Ascending aorta (tissue), 2 donors: Measurements from ENCODE around the gene SAFB2. TPM values are rescaled to one million over a fixed set of nuclear protein-coding genes. Genes with fewer than 3 reads are reported as not detected.
"Not testable (repeated sequence)": the region's sequence is repeated elsewhere in the genome, so short reads cannot be mapped to it uniquely, and the experiment has no call there.

Experiments used
- DNase-seq, 2 donors: peaks; one replicate each; pipeline ENCODE4 v3.0.0-alpha.2; 2019; ENCODE audit warnings: low spot score in 2 of 2
- H3K27ac ChIP-seq, 2 donors: fragments of 200-600 bp; sonication (generic); one replicate each; pipeline ENCODE4 v1.5.1; 2016 to 2017; ENCODE audit warnings: mild to moderate bottlenecking in 1 of 2
- H3K27me3 ChIP-seq: fragments of 200-600 bp; sonication (generic); one replicate; pipeline ENCODE4 v1.5.1; 2017
- H3K36me3 ChIP-seq, 2 donors: fragments of 200-600 bp; sonication (generic); one replicate each; pipeline ENCODE4 v1.5.1; 2016
- H3K4me1 ChIP-seq, 2 donors: fragments of 200-600 bp; sonication (generic); one replicate each; pipeline ENCODE4 v1.5.1; 2016 to 2017; ENCODE audit warnings: mild to moderate bottlenecking in 1 of 2
- H3K4me3 ChIP-seq, 2 donors: fragments of 200-600 bp; sonication (generic); one replicate each; pipeline ENCODE4 v1.5.1; 2016 to 2017; ENCODE audit warnings: mild to moderate bottlenecking in 1 of 2
- H3K9me3 ChIP-seq, 2 donors: fragments of 200-600 bp; sonication (generic); one replicate each; pipeline ENCODE4 v1.5.1; 2016
- intact Hi-C: fragments of 100-400 bp; cut with DNase I; formaldehyde crosslinking; loops from one replicate; pipeline ENCODE4 v1.15.1; 2023
- total RNA-seq: library from RNA; depleted of rRNA; stranded (reverse); fragments of >200 nt; gene quantifications from one replicate; pipeline ENCODE4 v1.1.0, GENCODE V29; 2016
- TF ChIP-seq, protein P1 (sequence below), 3 experiments: fragments of 200-600 bp in 2 of 3; fragments of 450-650 bp in 1 of 3; sonication (generic) in 2 of 3; IDR thresholded peaks; one replicate each; pipeline ENCODE4 v1.5.1; 2016 to 2019; ENCODE audit warnings: antibody characterized with exemption in 3 of 3, mild to moderate bottlenecking in 1 of 3, moderate library complexity in 1 of 3

The SAFB2 gene
- total RNA-seq, 1 donor from 2014 or later = 10.7 TPM

GRCh38 chr19:5615756-5616327, 6.7 kb downstream of the SAFB2 start:
- intact Hi-C loops = no loop called here
- peaks cover 58 to 75% of the 10 kb centered on the region in 2 donors for H3K36me3 ChIP-seq
- H3K27me3 ChIP-seq = no peaks in the 10 kb centered on the region
- H3K9me3 ChIP-seq = no peaks in the 10 kb centered on the region
- peaks cover 0 to 19% of the 10 kb centered on the region in 2 donors for H3K4me1 ChIP-seq
- H3K4me3 ChIP-seq = no peak overlapping the region
- DNase-seq = no peak
- no peak overlapping the region for H3K27ac ChIP-seq
- TF ChIP-seq, protein P1, sequence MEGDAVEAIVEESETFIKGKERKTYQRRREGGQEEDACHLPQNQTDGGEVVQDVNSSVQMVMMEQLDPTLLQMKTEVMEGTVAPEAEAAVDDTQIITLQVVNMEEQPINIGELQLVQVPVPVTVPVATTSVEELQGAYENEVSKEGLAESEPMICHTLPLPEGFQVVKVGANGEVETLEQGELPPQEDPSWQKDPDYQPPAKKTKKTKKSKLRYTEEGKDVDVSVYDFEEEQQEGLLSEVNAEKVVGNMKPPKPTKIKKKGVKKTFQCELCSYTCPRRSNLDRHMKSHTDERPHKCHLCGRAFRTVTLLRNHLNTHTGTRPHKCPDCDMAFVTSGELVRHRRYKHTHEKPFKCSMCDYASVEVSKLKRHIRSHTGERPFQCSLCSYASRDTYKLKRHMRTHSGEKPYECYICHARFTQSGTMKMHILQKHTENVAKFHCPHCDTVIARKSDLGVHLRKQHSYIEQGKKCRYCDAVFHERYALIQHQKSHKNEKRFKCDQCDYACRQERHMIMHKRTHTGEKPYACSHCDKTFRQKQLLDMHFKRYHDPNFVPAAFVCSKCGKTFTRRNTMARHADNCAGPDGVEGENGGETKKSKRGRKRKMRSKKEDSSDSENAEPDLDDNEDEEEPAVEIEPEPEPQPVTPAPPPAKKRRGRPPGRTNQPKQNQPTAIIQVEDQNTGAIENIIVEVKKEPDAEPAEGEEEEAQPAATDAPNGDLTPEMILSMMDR (IDR thresholded peaks at IDR 0.05) = no peak

GRCh38 chr19:5612891-5613865, 9.4 kb downstream of the SAFB2 start:
- H3K36me3 ChIP-seq = peaks cover 74 to 89% of the 10 kb centered on the region in 2 donors
- no peak for DNase-seq
- intact Hi-C loops = no loop called here

GRCh38 chr19:5609881-5610448, 12.6 kb downstream of the SAFB2 start:
- H3K9me3 ChIP-seq = no peaks in the 10 kb centered on the region
- no peak for DNase-seq
- TF ChIP-seq, protein P1 (IDR thresholded peaks at IDR 0.05) = no peak
- intact Hi-C loops = no loop called here
- no peaks in the 10 kb centered on the region for H3K27me3 ChIP-seq
- no peaks in the 10 kb centered on the region for H3K4me1 ChIP-seq
- H3K27ac ChIP-seq = no peak overlapping the region
- peaks cover 81 to 91% of the 10 kb centered on the region in 2 donors for H3K36me3 ChIP-seq
- no peak overlapping the region for H3K4me3 ChIP-seq

More at GRCh38 chr19:5612891-5613865, 9.4 kb downstream of the SAFB2 start:
- no peaks in the 10 kb centered on the region for H3K27me3 ChIP-seq
- H3K27ac ChIP-seq = no peak overlapping the region
- H3K9me3 ChIP-seq = no peaks in the 10 kb centered on the region
- no peak overlapping the region for H3K4me3 ChIP-seq
- TF ChIP-seq, protein P1 (IDR thresholded peaks at IDR 0.05) = no peak
- no peaks in the 10 kb centered on the region for H3K4me1 ChIP-seq

- H3K9me3 ChIP-seq, H3K4me1 ChIP-seq, DNase-seq, H3K4me3 ChIP-seq, H3K27ac ChIP-seq, intact Hi-C loops, H3K27me3 ChIP-seq: not testable (repeated sequence)
- peaks cover 81 to 91% of the 10 kb centered on the region in 2 donors for H3K36me3 ChIP-seq
Observed at GRCh38 chr19:5608766-5609165, 13.8 kb downstream of the SAFB2 start.

DNA sequence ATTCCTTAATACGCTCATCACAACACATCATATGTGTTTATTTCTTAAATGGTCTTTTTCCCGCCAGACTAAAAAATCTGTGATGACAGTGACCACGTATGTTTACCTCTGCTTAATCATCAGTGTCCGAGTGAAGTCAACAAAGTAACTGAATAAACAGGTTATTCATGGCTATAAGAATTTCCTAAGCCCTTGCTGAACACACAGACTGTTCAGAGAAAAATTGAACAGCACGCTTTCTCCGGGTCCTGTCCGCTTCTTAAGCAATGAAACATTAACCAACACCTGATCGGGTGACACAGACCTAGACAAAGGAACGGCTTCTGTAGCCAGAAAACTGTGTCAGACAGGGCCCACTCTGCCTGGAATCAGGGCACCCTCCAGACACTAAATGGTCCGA, 14.3 kb downstream of the SAFB2 start:
- intact Hi-C loops = no loop called here
- TF ChIP-seq, protein P1 (IDR thresholded peaks at IDR 0.05) = no peak
- no peak for DNase-seq
- Histone ChIP-seq H3K36me3 (peaks cover 81 to 91% of the 10 kb centered on the region in 2 donors), H3K9me3 (no peaks in the 10 kb centered on the region), H3K4me1 (no peaks in the 10 kb centered on the region), H3K4me3 (no peak overlapping the region), H3K27me3 (no peaks in the 10 kb centered on the region), H3K27ac (no peak overlapping the region)
